Endothelial cell of umbilical vein (primary cell): Measurements from ENCODE around the gene PARD3B. TPM values are rescaled to one million over a fixed set of nuclear protein-coding genes. Genes with fewer than 3 reads are reported as not detected.

Experiments used
- BruUV-seq: library from RNA; stranded (reverse); fragments of 400-500 nt; replicated peaks from 2 replicates; lab custom pipeline; 2021; lab: Mats Ljungman, UMichigan
- CTCF ChIA-PET: fragments of 300-600, 350-600 bp; sonication (Branson Sonifier 250); formaldehyde crosslinking; loops from one replicate; lab custom pipeline; 2021; ENCODE audit warnings: antibody characterized with exemption, inconsistent platforms; lab: Charles Lee
- POLR2A ChIA-PET: fragments of 300-600, 350-600 bp; sonication (Branson Sonifier 250); formaldehyde crosslinking; loops from one replicate; lab custom pipeline; 2021; ENCODE audit warnings: antibody characterized with exemption, inconsistent platforms; lab: Charles Lee
- DNase-seq: peaks from one replicate; pipeline ENCODE4 v3.0.0-alpha.2; 2011; ENCODE audit warnings: low read depth, low spot score
- FAIRE-seq: peaks from 2 replicates; lab custom pipeline; 2011; peaks lifted over from hg19 to GRCh38; lab: Jason Lieb, UNC
- H2AFZ ChIP-seq: 2 replicates; pipeline ENCODE4 v1.6.0; 2012; ENCODE audit warnings: low read depth, low read length, control low read depth, inconsistent platforms
- H3K27ac ChIP-seq: 2 replicates; pipeline ENCODE4 v1.5.1; 2011; ENCODE audit warnings: low read depth, mild to moderate bottlenecking, control low read depth, low read length, moderate library complexity; ENCODE audit not compliant: insufficient read depth
- H3K27me3 ChIP-seq, 2 experiments: 2 replicates each; pipeline versions ENCODE4 v1.6.0 to v1.6.1; 2011; ENCODE audit warnings: low read length in 2 of 2, mixed read lengths in 1 of 2; ENCODE audit not compliant: control insufficient read depth in 2 of 2, insufficient read depth in 2 of 2
- H3K36me3 ChIP-seq, 2 experiments: 2 replicates in 1 of 2; 3 replicates in 1 of 2; pipeline ENCODE4 v1.5.1; 2011; ENCODE audit warnings: low read length in 2 of 2, mild to moderate bottlenecking in 1 of 2, moderate library complexity in 1 of 2; ENCODE audit not compliant: control insufficient read depth in 2 of 2, insufficient read depth in 2 of 2; ENCODE audit errors: extremely low read depth in 1 of 2
- H3K4me1 ChIP-seq: 3 replicates; pipeline ENCODE4 v1.5.1; 2011; ENCODE audit warnings: mild to moderate bottlenecking, low read length; ENCODE audit not compliant: control insufficient read depth, insufficient read depth; ENCODE audit errors: extremely low read depth
- H3K4me2 ChIP-seq: 2 replicates; pipeline ENCODE4 v1.6.1; 2011; ENCODE audit warnings: low read length, control low read depth, mixed read lengths; ENCODE audit not compliant: insufficient read depth
- H3K4me3 ChIP-seq, 3 experiments: fragments of 200-600 bp in 1 of 3; sonication (generic), shearing (Covaris generic) in 1 of 3; replicated peaks in 1 of 3; 2 replicates each; pipeline ENCODE4 v1.5.1; 2011 to 2016; ENCODE audit warnings: control low read depth in 3 of 3, low read length in 3 of 3, mild to moderate bottlenecking in 2 of 3, inconsistent platforms in 1 of 3, low read depth in 1 of 3, moderate library complexity in 1 of 3; ENCODE audit not compliant: insufficient read depth in 1 of 3
- H3K79me2 ChIP-seq: 2 replicates; pipeline ENCODE4 v1.6.0; 2012; ENCODE audit warnings: low read length, inconsistent platforms; ENCODE audit not compliant: control insufficient read depth, insufficient read depth
- H3K9ac ChIP-seq: replicated peaks from 2 replicates; pipeline ENCODE3; 2011; ENCODE audit warnings: low read length, control low read depth; ENCODE audit not compliant: insufficient read depth; ENCODE audit errors: extremely low read depth
- H3K9me1 ChIP-seq: replicated peaks from 3 replicates; pipeline ENCODE4 v1.6.0; 2011; ENCODE audit warnings: mild to moderate bottlenecking, low read length; ENCODE audit not compliant: control insufficient read depth, insufficient read depth; ENCODE audit errors: extremely low read depth
- H3K9me3 ChIP-seq: replicated peaks from 2 replicates; pipeline ENCODE4 v1.5.1; 2012; ENCODE audit warnings: low read length, inconsistent platforms; ENCODE audit not compliant: control insufficient read depth, insufficient read depth
- H4K20me1 ChIP-seq: replicated peaks from 2 replicates; pipeline ENCODE3; 2011; ENCODE audit warnings: mild to moderate bottlenecking, low read length; ENCODE audit not compliant: control insufficient read depth, insufficient read depth; ENCODE audit errors: extremely low read depth
- EZH2 ChIP-seq: IDR thresholded peaks from 2 replicates; pipeline ENCODE4 v1.6.1; 2012; ENCODE audit warnings: borderline replicate concordance, low read depth, mild to moderate bottlenecking, moderate library complexity, low read length, inconsistent platforms; ENCODE audit not compliant: severe bottlenecking
- FOS ChIP-seq: IDR thresholded peaks from 2 replicates; pipeline ENCODE4 v1.6.1; 2011; ENCODE audit warnings: mild to moderate bottlenecking, low read length, moderate library complexity, borderline replicate concordance; ENCODE audit not compliant: insufficient read depth
- GATA2 ChIP-seq: IDR thresholded peaks from 2 replicates; pipeline ENCODE4 v1.7.0; 2011; ENCODE audit warnings: low read depth, mild to moderate bottlenecking, moderate library complexity, mixed read lengths, low read length; ENCODE audit not compliant: insufficient read length, insufficient read depth
- JUN ChIP-seq: IDR thresholded peaks from 2 replicates; pipeline ENCODE4 v1.6.1; 2011; ENCODE audit warnings: borderline replicate concordance, low read depth; ENCODE audit not compliant: insufficient read length, insufficient read depth
- MAX ChIP-seq: IDR thresholded peaks from 2 replicates; pipeline ENCODE4 v1.6.1; 2011; ENCODE audit not compliant: insufficient read depth, insufficient read length
- MYC ChIP-seq: IDR thresholded peaks from one replicate; pipeline ENCODE4 v1.6.1; 2011; ENCODE audit warnings: mild to moderate bottlenecking, low read depth, low read length
- POLR2A ChIP-seq: IDR thresholded peaks from 2 replicates; pipeline ENCODE4 v1.6.1; 2012; ENCODE audit warnings: low read depth, mild to moderate bottlenecking, control low read depth, low read length
- POLR2AphosphoS5 ChIP-seq: IDR thresholded peaks from 2 replicates; pipeline ENCODE4 v1.6.1; 2012; ENCODE audit warnings: low read depth, mild to moderate bottlenecking, control low read depth, low read length, moderate library complexity; ENCODE audit not compliant: insufficient read depth
- dilution Hi-C: fragments of 300-500 bp; cut with MboI; formaldehyde crosslinking; loops from one replicate; pipeline ENCODE4 v1.15.0; 2019; ENCODE audit warnings: low sequenced_read_pairs; ENCODE audit not compliant: extremely low pct_ligation_motif_present
- intact Hi-C: fragments of 100-400 bp; cut with micrococcal nuclease; formaldehyde crosslinking; loops from one replicate; pipeline ENCODE4 v1.10.0; 2022
- polyA plus RNA-seq, 4 experiments: library from polyadenylated mRNA; depleted of rRNA in 3 of 4; stranded (reverse) in 3 of 4; unstranded in 1 of 4; fragments of >200 nt; gene quantifications; 2 replicates each; pipeline versions ENCODE4 v1.2.1 to v1.2.3, GENCODE V29; 2011 to 2012; ENCODE audit warnings: missing spikeins in 1 of 4
- total RNA-seq: library from RNA; stranded (reverse); gene quantifications from 2 replicates; pipeline ENCODE4 v1.2.3, GENCODE V29; 2021
- TF ChIP-seq, protein P1 (sequence below), 2 donors: IDR thresholded peaks; 1 replicate in 1 of 2; 2 replicates in 1 of 2; pipeline ENCODE4 v1.5.1; 2011; ENCODE audit warnings: low read length in 2 of 2, mild to moderate bottlenecking in 2 of 2, moderate library complexity in 2 of 2, control low read depth in 1 of 2, inconsistent platforms in 1 of 2, low read depth in 1 of 2; ENCODE audit not compliant: insufficient read depth in 1 of 2; ENCODE audit errors: extremely low read depth in 1 of 2

The PARD3B gene
- total and polyA plus RNA-seq, 2 donors (not counting 3 experiments of a cell fraction or from before 2014, with no cell fraction given) = 2.2 to 30.9 TPM

GRCh38 chr2:205463466-205464025, 918.3 kb downstream of the PARD3B start:
- intact Hi-C loops = no loop called here
- Histone ChIP-seq H3K27ac (no peak overlapping the region), H4K20me1 (no peaks in the 10 kb centered on the region), H3K4me3 (no peak overlapping the region), H3K27me3 (no peaks in the 10 kb centered on the region), H3K36me3 (no peaks in the 10 kb centered on the region), H3K9ac (no peak overlapping the region), H3K9me3 (no peaks in the 10 kb centered on the region), H3K9me1 (no peaks in the 10 kb centered on the region), H3K4me2 (no peak overlapping the region), H2AFZ (no peak overlapping the region), H3K79me2 (no peaks in the 10 kb centered on the region), H3K4me1 (no peaks in the 10 kb centered on the region)
- ChIA-PET CTCF (interaction anchor here (0.9 kb wide), 1 partner anchor 11 kb away, joined by 3 read pairs; no protein-coding TSS in a partner anchor), POLR2A (no interaction called here)
- FAIRE-seq (no peak), DNase-seq (no peak)
- no TSS peak for BruUV-seq
- dilution Hi-C loops = no loop called here
- TF ChIP-seq POLR2A = no peak
- no peak for TF ChIP-seq EZH2
- TF ChIP-seq, protein P1, sequence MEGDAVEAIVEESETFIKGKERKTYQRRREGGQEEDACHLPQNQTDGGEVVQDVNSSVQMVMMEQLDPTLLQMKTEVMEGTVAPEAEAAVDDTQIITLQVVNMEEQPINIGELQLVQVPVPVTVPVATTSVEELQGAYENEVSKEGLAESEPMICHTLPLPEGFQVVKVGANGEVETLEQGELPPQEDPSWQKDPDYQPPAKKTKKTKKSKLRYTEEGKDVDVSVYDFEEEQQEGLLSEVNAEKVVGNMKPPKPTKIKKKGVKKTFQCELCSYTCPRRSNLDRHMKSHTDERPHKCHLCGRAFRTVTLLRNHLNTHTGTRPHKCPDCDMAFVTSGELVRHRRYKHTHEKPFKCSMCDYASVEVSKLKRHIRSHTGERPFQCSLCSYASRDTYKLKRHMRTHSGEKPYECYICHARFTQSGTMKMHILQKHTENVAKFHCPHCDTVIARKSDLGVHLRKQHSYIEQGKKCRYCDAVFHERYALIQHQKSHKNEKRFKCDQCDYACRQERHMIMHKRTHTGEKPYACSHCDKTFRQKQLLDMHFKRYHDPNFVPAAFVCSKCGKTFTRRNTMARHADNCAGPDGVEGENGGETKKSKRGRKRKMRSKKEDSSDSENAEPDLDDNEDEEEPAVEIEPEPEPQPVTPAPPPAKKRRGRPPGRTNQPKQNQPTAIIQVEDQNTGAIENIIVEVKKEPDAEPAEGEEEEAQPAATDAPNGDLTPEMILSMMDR (IDR thresholded peaks at IDR 0.05; ENCODE audit: extremely low read depth in 1 of 2, insufficient read depth in 1 of 2, low read depth in 1 of 2, low read length in 2 of 2) = no peak
- TF ChIP-seq MAX = no peak
- TF ChIP-seq GATA2 = no peak
- no peak for TF ChIP-seq FOS
- TF ChIP-seq MYC = no peak
- TF ChIP-seq POLR2AphosphoS5 = no peak
- no peak for TF ChIP-seq JUN
